ENCODE data around the gene TOP2A.
A peak's percentile ranks its signal among the peaks of the same experiment; 100 is the strongest.
"Not testable (repeated sequence)": the region's sequence is repeated elsewhere in the genome, so short reads cannot be mapped to it uniquely, and the experiment has no call there.

TOP2A gene

GRCh38 chr17:40376541-40376940 is 41.2 kb downstream of the TOP2A start:
- DNase-seq (ENCODE audit: low read depth, low spot score) = not testable (repeated sequence)

DNA sequence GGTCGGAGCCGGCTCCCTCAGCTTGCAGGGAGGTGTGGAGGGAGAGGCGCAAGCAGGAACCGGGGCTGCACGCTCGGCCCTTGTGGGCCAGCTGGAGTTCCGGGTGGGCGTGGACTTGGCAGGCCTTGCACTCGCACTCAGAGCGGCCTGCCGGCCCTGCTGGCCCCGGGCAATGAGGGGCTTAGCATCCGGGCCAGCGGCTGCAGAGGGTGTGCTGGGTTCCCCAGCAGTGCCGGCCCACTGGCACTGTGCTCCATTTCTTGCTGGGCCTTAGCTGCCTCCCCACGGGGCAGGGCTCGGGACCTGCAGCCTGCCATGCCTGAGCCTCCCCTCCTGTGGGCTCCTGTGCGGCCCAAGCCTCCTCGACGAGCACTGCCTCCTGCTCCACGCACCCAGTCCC is 41.9 kb downstream of the TOP2A start:
- not testable (repeated sequence) for DNase-seq (ENCODE audit: low read depth, low spot score)

- DNase-seq (ENCODE audit: low read depth, low spot score) = no peak
These were observed 42.7 kb downstream of the TOP2A start for GRCh38 chr17:40374821-40375498.

DNA sequence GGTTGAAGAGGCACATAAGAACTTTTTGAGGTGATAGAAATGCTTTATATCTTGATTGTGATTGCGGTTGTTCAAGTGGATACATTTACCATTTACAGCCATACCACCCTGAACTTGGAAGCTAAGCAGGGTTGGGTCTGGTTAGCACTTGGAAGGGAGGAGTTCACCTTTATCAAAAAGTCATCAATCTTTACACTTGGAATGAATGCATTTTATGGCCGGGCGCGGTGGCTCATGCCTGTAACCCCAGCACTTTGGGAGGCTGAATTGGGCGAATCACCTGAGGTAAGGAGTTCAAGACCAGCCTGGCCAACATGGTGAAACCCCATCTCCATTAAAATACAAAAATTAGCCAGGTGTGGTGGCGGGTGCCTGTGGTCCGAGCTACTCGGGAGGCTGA is 43.7 kb downstream of the TOP2A start:
- no peak for DNase-seq (ENCODE audit: low read depth, low spot score)

- no peak for DNase-seq (ENCODE audit: low read depth, low spot score)
These were observed 44.4 kb downstream of the TOP2A start for GRCh38 chr17:40373324-40373723.

GRCh38 chr17:40372644-40373043 is 45.1 kb downstream of the TOP2A start:
- not testable (repeated sequence) for DNase-seq (ENCODE audit: low read depth, low spot score)

DNA sequence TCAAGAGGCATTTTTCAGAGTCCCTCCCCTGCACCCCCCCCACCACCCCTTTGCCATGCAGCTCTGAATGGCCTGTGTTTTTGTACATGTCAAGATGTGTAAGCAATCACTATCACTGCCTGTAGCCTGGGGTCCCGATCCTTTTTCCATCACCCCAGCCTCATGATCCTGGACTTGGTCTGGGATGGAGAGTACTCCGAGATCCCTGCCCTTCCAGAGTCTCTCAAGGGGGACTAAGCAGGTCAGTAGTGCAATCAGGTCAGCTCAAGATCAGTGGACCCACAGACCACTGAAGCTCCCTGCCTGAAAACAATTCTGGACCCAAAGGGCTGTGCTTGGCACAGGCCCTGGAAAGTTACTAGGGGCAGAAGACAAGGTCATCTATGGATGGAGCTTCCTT is 45.7 kb downstream of the TOP2A start:
- no peak for DNase-seq (ENCODE audit: low read depth, low spot score)

DNA sequence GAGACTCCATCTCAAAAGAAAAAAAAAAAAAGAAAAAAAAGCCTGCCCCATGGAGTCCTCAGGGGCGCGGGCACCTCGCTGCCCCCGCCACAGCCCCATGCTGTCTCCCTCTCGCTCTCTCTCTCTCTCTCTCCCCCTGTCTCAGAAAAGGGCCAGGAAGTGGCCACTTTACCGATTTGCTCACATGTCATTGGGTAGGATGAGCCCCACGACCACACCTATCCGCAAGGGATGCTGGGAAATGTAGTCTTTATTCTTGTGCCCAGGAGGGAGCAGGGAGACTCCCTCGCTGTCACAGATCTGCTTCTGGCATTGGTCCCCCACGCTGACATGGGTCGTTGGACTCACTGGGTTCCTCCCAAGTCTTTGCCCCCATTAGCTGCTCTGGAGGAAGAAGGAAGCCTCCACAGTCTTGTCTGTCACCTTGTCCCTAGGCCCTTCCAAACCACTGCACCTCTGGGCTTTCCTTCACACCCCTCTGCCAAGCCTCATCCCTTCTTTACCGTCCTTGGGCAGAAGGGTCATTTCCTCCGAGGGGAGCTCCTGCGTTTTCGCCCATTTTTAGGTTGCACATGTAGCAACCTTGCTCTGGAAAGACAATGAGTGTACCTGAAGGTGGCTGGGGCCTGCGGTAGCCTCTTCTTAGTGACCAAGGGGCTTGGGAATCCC is 46.3 kb downstream of the TOP2A start:
- DNase-seq (ENCODE audit: low read depth, low spot score) = peak; percentile 33

DNA sequence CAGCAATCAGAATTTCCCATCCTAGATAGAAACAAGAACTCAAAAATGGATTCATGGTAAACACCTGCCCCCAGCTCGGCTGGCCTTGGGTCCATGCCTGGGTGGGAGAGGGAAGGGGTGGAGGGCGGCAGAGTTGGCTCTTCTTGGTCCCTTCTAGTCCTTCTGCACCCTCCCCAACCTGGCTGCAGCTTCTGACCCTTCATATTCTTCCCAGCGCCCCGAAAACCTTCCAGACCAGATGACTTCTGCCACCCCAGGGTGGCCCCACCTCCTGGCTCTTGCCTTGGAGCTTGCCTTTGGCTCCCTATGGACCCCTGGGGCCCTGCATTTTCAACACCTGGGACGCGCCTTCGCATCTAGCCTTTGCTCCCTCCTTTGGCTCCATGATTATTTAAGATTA is 47.8 kb downstream of the TOP2A start:
- DNase-seq (ENCODE audit: low read depth, low spot score) = no peak

- not testable (repeated sequence) for DNase-seq (ENCODE audit: low read depth, low spot score)
These were observed 50.0 kb downstream of the TOP2A start for GRCh38 chr17:40367728-40368127.

GRCh38 chr17:40366861-40367518 is 50.7 kb downstream of the TOP2A start:
- DNase-seq (ENCODE audit: low read depth, low spot score) = no peak

DNA sequence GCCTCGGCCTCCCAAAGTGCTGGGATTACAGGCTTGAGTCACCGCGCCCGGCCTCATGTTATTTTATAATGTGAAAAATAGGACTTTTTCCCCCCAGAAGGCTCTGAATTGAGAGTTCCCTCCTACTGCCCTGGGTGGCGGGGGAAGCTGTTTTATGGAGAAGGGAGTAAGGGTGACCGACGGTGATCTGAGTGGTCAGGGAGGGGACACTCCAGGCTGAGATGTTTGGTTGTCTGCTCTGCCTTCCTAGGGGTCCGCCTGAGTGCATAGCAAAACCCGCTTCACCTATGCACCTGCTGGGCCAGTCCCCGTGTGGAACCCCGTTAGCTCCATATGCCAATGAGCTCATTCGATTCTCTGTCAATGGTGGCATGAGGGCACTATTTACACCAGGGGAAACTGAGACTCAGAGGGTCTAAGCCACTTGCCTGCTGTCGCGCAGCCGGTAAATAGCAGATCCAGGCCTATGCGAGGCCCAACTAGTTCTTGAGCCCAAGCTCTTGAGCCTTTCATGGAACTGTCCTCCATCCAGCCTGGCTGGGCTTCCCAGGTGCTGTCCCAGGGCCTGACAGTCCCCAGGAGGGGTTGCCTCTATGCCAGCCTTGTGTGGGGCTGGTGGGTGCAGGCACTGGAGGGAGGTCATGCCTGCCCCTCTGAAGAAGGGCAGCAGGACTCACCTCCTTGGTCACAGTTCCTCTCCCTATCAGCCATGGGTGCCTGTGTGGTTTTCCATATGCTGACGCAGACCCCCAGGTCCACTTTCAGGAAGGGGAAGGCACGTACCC is 51.4 kb downstream of the TOP2A start:
- DNase-seq (ENCODE audit: low read depth, low spot score) = no peak

DNA sequence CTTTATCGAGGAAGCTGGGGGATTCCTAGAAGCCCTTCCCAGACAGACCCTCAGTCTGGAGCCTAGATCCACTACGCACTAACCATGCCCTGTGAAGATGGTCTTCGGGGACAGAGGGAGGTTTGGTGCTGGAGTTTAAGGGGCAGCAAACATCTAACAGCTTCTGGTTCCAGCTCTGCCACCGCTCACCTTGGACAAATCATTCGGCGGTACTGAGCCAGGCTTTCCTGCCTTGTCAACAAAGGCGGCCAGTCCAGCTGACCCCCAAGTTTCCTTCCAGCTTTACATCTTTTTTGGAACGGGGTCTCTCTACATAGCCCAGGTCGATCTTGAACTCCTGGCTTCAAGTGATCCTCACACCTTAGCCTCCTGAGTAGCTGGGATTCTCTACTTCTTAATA is 52.8 kb downstream of the TOP2A start:
- DNase-seq (ENCODE audit: low read depth, low spot score) = no peak

- no peak for DNase-seq (ENCODE audit: low read depth, low spot score)
These were observed 53.4 kb downstream of the TOP2A start, which contains the start of gene GJD3 for GRCh38 chr17:40364121-40364861. Gene GJD3 (minus strand): TSS chr17:40364737. CDS start chr17:40363815, 922 bp downstream.

GRCh38 chr17:40363111-40363827 is 54.4 kb downstream of the TOP2A start:
- peak; percentile 30 for DNase-seq (ENCODE audit: low read depth, low spot score)

DNA sequence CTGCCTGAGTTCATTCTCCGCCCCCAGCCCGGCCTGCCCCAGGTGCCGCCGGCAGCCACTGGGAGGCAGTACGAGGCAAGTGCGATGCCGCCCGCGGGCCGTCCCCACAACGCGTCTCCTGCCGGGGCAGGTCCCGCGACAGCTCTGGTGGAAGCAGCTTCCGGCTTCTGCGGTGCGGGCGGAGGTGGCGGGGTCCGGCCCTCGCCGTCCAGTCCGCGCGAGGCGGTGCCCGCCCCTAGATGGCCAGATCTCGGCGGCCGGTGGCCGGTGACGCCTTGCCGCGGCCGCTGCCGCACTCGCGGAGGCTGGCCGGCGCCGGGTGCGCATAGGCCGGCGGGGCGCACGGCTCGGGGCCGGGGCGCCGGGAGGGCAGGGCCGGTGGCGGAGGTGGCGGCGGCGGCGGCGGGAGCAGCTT is 55.0 kb downstream of the TOP2A start:
- DNase-seq (ENCODE audit: low read depth, low spot score) = peak; percentile 87

GRCh38 chr17:40361925-40362695 is 55.6 kb downstream of the TOP2A start:
- no peak for DNase-seq (ENCODE audit: low read depth, low spot score)

DNA sequence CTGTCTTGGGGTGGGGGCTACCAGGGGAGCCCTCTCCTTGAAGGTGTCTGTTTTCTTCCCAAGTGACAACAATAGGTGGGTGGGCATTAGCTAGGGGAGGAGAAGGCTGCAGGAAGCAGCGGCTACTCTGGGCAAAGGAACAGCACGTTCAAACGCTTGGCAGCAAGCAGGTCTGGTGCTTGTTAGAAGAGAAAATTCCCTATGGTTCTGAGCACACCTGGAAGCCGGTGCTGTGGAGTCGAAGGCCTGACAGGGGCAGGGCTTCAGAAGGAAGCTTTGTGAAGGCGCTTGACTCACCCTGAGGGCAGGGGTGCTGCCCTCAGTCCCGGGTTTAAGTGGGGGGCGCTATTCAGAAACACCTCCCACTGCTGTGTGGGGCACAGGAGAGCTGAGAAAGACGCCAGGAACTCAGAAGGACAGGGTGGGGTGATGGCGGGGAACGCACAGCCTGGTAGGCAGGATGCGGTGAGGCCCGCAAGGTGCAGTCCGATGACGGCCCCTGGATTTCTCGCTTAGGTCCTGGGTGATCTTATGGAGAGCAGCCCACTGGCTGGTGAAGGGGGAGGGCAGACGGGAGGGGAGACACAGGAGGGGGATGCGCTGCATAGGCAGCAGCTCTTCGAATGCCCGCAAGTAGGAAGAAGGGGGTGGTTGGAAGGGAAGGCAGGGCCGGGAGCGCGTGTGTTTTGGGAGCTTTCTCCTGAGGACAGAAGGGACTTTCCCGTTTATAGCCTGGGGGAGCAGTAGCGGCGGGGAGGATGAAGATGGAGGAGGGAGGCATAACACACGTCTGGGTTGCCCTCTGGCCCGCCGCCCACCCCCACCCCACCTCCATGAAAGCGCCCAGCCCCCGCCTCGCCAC is 56.4 kb downstream of the TOP2A start:
- peak; percentile 32 for DNase-seq (ENCODE audit: low read depth, low spot score)

DNA sequence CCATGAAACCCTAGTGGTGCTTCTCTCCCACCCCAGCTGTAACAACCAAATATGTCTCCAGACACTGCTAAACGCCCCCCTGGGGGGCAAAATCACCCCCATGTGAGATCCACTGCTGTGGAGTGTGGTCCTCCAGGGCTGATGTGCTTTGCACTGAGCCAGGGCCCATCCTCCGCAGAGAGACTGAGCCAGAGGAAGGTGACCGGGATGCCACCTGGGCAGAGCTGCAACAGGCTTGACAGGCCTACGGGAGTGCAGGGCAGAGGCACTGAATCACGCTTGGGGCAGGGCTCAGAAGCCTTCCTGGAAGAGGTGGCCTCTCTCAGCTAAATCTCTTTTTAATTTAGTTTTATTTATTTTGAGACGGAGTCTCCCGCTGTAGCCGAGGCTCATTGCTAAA is 57.6 kb downstream of the TOP2A start:
- DNase-seq (ENCODE audit: low read depth, low spot score) = no peak

Measured in ELF-1 (cell line).